ENCODE results near the gene AAGAB. TPM values are rescaled to one million over a fixed set of nuclear protein-coding genes. Genes with fewer than 3 reads are reported as not detected.

Gene AAGAB
- total RNA-seq, 4 donors from 2014 or later, result 29.4 to 39.2 (median 30.9) TPM

- H3K27ac ChIP-seq, result peak overlapping the region; percentile 91 to 99 (median 96)
- peaks cover 77 to 84% of the 10 kb centered on the region in 2 donors for H3K4me1 ChIP-seq
Measured at GRCh38 chr15:67198157-67198754, 56.2 kb downstream of the AAGAB start.

GRCh38 chr15:67197364-67197695 lies 57.1 kb downstream of the AAGAB start:
- intact Hi-C loops (cut with DNase I; ENCODE audit: low total_unique reads) (no loop called here), in situ Hi-C loops (cut with MboI; ENCODE audit: low sequenced_read_pairs in 4 of 4) (loop anchor here in 1 of 4 donors (10.0 kb wide), 1 partner anchor 123 kb away; no protein-coding TSS in a partner anchor)
- TF ChIP-seq POLR2A (IDR thresholded peaks at IDR 0.05), result no peak
- no peak for TF ChIP-seq CTCF (IDR thresholded peaks at IDR 0.05 in 4 of 5, conservative IDR thresholded peaks at IDR 0.05 in 1 of 5)
- Histone ChIP-seq H3K36me3 (no peaks in the 10 kb centered on the region), H3K9me3 (no peaks in the 10 kb centered on the region), H3K27ac (peak overlapping the region; percentile 91 to 99 (median 96)), H3K4me1 (peaks cover 79 to 84% of the 10 kb centered on the region in 2 donors), H3K27me3 (no peaks in the 10 kb centered on the region), H3K4me3 (no peak overlapping the region)
- ATAC-seq, result no peak
- no peak for DNase-seq

More at GRCh38 chr15:67198157-67198754, 56.2 kb downstream of the AAGAB start:
- in situ Hi-C loops (cut with MboI; ENCODE audit: low sequenced_read_pairs in 4 of 4) (loop anchor here in 1 of 4 donors (10.0 kb wide), 1 partner anchor 123 kb away; no protein-coding TSS in a partner anchor), intact Hi-C loops (cut with DNase I; ENCODE audit: low total_unique reads) (no loop called here)
- no peak for TF ChIP-seq CTCF (IDR thresholded peaks at IDR 0.05 in 4 of 5, conservative IDR thresholded peaks at IDR 0.05 in 1 of 5)
- no peak overlapping the region for H3K4me3 ChIP-seq
- H3K9me3 ChIP-seq, result no peaks in the 10 kb centered on the region
- no peaks in the 10 kb centered on the region for H3K36me3 ChIP-seq
- no peak for ATAC-seq
- DNase-seq, result peak in 1 of 2 donors; percentile 60
- H3K27me3 ChIP-seq, result no peaks in the 10 kb centered on the region

- no peak overlapping the region for H3K4me3 ChIP-seq
- intact Hi-C loops (cut with DNase I; ENCODE audit: low total_unique reads) (no loop called here), in situ Hi-C loops (cut with MboI; ENCODE audit: low sequenced_read_pairs in 4 of 4) (loop anchor here in 1 of 4 donors (10.0 kb wide), 1 partner anchor 122 kb away; no protein-coding TSS in a partner anchor)
- ATAC-seq (no peak), DNase-seq (no peak)
- no peaks in the 10 kb centered on the region for H3K9me3 ChIP-seq
- H3K27me3 ChIP-seq, result no peaks in the 10 kb centered on the region
- H3K36me3 ChIP-seq, result no peaks in the 10 kb centered on the region
- H3K4me1 ChIP-seq, result peaks cover 79 to 85% of the 10 kb centered on the region in 2 donors
- H3K27ac ChIP-seq, result peak overlapping the region; percentile 91 to 99 (median 96)
- TF ChIP-seq CTCF (IDR thresholded peaks at IDR 0.05 in 4 of 5, conservative IDR thresholded peaks at IDR 0.05 in 1 of 5) (no peak), POLR2A (IDR thresholded peaks at IDR 0.05) (no peak)
Measured at GRCh38 chr15:67196672-67197363, 57.6 kb downstream of the AAGAB start.

GRCh38 chr15:67196222-67196621 lies 58.2 kb downstream of the AAGAB start:
- ATAC-seq (no peak), DNase-seq (no peak)
- no peaks in the 10 kb centered on the region for H3K36me3 ChIP-seq
- intact Hi-C loops (cut with DNase I; ENCODE audit: low total_unique reads), result no loop called here
- no peaks in the 10 kb centered on the region for H3K27me3 ChIP-seq
- H3K9me3 ChIP-seq, result no peaks in the 10 kb centered on the region
- in situ Hi-C loops (cut with MboI; ENCODE audit: low sequenced_read_pairs in 4 of 4), result loop anchor here in 1 of 4 donors (10.0 kb wide), 1 partner anchor 121 kb away; no protein-coding TSS in a partner anchor
- H3K4me1 ChIP-seq, result peaks cover 79 to 85% of the 10 kb centered on the region in 2 donors
- no peak for TF ChIP-seq CTCF (IDR thresholded peaks at IDR 0.05 in 4 of 5, conservative IDR thresholded peaks at IDR 0.05 in 1 of 5)
- no peak for TF ChIP-seq POLR2A (IDR thresholded peaks at IDR 0.05)
- H3K4me3 ChIP-seq, result no peak overlapping the region
- H3K27ac ChIP-seq, result peak overlapping the region; percentile 91 to 99 (median 96)
